Skin epidermis (tissue), 12 donors: ENCODE results near the gene TSPAN33.
"Not testable (repeated sequence)": the region's sequence is repeated elsewhere in the genome, so short reads cannot be mapped to it uniquely, and the experiment has no call there.

ENCODE experiments used
- H3K27ac ChIP-seq, 21 experiments: fragments of 200-600 bp; sonication (generic) in 11 of 21; one replicate each; pipeline ENCODE4 v1.5.0; 2020; ENCODE audit warnings: mild to moderate bottlenecking in 3 of 21, inconsistent platforms in 2 of 21, moderate library complexity in 2 of 21
- H3K4me3 ChIP-seq, 7 experiments: fragments of 200-600 bp; sonication (generic) in 2 of 7; one replicate each; pipeline ENCODE4 v1.5.0; 2020; ENCODE audit warnings: inconsistent platforms in 2 of 7, mild to moderate bottlenecking in 2 of 7, moderate library complexity in 1 of 7

The TSPAN33 gene

GRCh38 chr7:129202058-129202777, 57.7 kb downstream of the TSPAN33 start:
- H3K4me3 ChIP-seq, result no peak overlapping the region

GRCh38 chr7:129203050-129203741, 58.7 kb downstream of the TSPAN33 start:
- H3K27ac ChIP-seq, result no peak overlapping the region
- no peak overlapping the region for H3K4me3 ChIP-seq

More at GRCh38 chr7:129202058-129202777, 57.7 kb downstream of the TSPAN33 start:
- H3K27ac ChIP-seq, result no peak overlapping the region

GRCh38 chr7:129205126-129205818, 60.8 kb downstream of the TSPAN33 start:
- H3K27ac ChIP-seq, result no peak overlapping the region
- no peak overlapping the region for H3K4me3 ChIP-seq

GRCh38 chr7:129205987-129206785, 61.7 kb downstream of the TSPAN33 start:
- no peak overlapping the region for H3K27ac ChIP-seq
- H3K4me3 ChIP-seq, result no peak overlapping the region

GRCh38 chr7:129208667-129209066, 64.2 kb downstream of the TSPAN33 start:
- Histone ChIP-seq H3K27ac (no peak overlapping the region), H3K4me3 (no peak overlapping the region)

- H3K4me3 ChIP-seq, result no peak overlapping the region
Observed at GRCh38 chr7:129209067-129209926, 64.8 kb downstream of the TSPAN33 start.

GRCh38 chr7:129210256-129210988, 65.9 kb downstream of the TSPAN33 start:
- no peak overlapping the region for H3K4me3 ChIP-seq

More at GRCh38 chr7:129209067-129209926, 64.8 kb downstream of the TSPAN33 start:
- H3K27ac ChIP-seq, result no peak overlapping the region

GRCh38 chr7:129210989-129211312, 66.4 kb downstream of the TSPAN33 start:
- Histone ChIP-seq H3K27ac (no peak overlapping the region), H3K4me3 (no peak overlapping the region)

More at GRCh38 chr7:129210256-129210988, 65.9 kb downstream of the TSPAN33 start:
- H3K27ac ChIP-seq, result no peak overlapping the region

DNA sequence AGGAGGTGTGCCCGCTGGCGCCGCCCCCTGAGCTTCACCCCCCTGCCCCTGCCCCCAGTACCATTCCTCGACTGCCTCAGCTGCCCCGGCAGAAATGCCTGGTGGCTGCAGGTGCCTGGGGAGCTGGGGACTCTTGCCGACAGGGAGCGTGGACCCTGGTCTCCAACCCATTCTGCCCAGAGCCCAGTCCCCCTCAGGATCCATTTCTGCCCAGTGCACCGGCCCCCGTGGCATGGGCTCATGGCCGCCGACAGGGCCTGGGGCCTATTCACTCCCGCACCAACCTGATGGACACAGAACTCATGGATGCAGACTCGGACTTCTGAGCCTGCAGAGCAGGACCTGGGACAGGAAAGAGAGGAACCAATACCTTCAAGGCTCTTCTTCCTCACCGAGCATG, 67.6 kb downstream of the TSPAN33 start:
- no peak overlapping the region for H3K4me3 ChIP-seq
- no peak overlapping the region for H3K27ac ChIP-seq

DNA sequence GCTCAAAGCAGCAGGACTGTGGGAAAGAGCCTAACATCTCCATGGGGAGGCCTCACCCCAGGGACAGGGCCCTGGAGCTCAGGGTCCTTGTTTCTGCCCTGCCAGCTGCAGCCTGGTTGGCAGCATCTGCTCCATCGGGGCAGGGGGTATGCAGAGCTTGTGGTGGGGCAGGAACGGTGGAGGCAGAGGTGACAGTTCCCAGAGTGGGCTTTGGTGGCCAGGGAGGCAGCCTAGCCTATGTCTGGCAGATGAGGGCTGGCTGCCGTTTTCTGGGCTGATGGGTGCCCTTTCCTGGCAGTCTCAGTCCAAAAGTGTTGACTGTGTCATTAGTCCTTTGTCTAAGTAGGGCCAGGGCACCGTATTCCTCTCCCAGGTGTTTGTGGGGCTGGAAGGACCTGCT, 68.1 kb downstream of the TSPAN33 start:
- H3K27ac ChIP-seq, result no peak overlapping the region
- H3K4me3 ChIP-seq, result no peak overlapping the region

DNA sequence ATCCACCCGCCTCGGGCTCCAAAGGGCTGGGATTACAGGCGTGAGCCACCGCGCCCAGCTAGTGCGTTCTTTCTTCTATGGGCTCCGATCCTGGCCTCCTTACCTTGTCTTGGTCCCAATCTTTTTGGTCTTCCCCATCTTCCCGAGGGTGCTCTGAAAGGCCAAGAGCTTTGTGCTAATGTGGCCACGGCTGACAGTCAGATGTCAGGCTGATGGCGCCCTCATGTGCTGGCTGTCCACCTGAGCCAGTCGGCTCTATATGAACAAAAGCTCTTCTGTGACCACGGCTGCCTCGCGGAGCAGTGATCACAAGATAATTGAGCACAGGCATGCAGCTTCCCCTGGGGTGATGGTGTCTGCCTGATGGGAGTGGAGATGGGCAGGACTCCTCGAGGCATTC, 69.3 kb downstream of the TSPAN33 start:
- H3K27ac ChIP-seq, result no peak overlapping the region
- no peak overlapping the region for H3K4me3 ChIP-seq

- not testable (repeated sequence) for H3K27ac ChIP-seq, H3K4me3 ChIP-seq
Observed at GRCh38 chr7:129215691-129216090, 71.2 kb downstream of the TSPAN33 start.

DNA sequence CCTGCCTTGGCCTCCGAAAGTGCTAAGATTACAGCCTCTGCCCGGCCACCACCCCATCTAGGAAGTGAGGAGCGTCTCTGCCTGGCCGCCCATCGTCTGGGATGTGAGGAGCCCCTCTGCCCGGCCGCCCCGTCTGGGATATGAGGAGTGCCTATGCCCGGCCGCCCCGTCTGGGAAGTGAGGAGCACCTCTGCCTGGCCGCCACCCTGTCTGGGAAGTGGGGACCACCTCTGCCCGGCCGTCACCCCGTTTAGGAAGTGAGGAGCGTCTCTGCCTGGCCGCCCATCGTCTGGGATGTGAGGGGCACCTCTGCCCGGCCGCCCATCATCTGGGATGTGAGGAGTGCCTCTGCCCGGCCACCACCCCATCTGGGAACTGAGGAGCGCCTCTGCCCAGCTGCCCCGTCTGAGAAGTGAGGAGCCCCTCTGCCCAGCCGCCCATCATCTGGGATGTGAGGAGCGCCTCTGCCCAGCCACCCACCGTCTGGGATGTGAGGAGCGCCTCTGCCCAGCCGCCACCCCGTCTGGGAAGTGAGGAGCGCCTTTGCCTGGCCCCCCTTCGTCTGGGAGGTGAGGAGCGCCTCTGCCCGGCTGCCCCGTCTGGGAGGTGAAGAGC, 71.7 kb downstream of the TSPAN33 start:
- not testable (repeated sequence) for H3K4me3 ChIP-seq, H3K27ac ChIP-seq

DNA sequence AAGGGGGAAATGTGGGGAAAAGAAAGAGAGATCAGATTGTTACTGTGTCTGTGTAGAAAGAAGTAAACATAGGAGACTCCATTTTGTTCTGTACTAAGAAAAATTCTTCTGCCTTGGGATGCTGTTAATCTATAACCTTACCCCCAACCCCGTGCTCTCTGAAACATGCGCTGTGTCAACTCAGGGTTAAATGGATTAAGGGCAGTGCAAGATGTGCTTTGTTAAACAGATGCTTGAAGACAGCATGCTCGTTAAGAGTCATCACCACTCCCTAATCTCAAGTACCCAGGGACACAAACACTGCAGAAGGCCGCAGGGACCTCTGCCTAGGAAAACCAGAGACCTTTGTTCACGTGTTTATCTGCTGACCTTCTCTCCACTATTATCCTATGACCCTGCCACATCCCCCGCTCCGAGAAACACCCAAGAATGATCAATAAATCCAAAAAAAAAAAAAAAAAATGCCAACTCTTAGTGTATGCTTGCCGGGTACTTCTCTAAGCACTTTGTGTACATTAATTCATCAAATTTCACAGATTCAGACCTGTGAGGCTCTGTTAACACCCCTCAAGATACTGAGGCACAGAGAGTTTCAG, 72.4 kb downstream of the TSPAN33 start:
- H3K4me3 ChIP-seq, H3K27ac ChIP-seq: not testable (repeated sequence)

- Histone ChIP-seq H3K4me3 (no peak overlapping the region), H3K27ac (no peak overlapping the region)
Observed at GRCh38 chr7:129218514-129219062, 74.1 kb downstream of the TSPAN33 start.

DNA sequence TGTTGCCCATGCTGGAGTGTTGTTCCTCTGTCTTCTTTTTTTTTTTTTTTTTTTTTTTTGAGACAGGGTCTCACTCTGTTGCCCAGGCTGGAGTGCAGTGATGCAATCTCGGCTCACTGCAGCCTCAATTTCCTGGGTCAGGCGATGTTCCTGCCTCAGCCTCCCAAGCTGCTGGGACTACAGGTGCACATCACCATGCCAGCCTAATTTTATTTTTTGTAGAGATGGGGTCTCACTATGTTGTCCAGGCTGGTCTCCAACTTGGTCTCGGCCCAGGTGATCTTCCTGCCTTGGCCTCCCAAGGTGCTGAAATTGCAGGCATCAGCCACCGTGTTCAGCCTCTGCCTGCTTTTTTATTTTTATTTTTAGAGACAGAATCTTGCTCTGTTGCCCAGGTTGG, 74.7 kb downstream of the TSPAN33 start:
- not testable (repeated sequence) for H3K27ac ChIP-seq, H3K4me3 ChIP-seq
